DND-41 (cell line): ENCODE measurements around the gene RUNX2.

Experiments
- ATAC-seq: fragments of 200-7000 bp; cut with Tn5 transposase; 3 replicates; pipeline ENCODE4 v1.9.1; 2021; ENCODE audit warnings: low read depth; ENCODE audit not compliant: insufficient read depth
- DNase-seq: peaks from one replicate; pipeline ENCODE4 v3.0.0-alpha.2; 2020
- H2AFZ ChIP-seq: 2 replicates; pipeline ENCODE4 v1.6.0; 2012; ENCODE audit warnings: low read depth, low read length
- H3K27ac ChIP-seq: 2 replicates; pipeline ENCODE4 v1.5.1; 2012; ENCODE audit warnings: low read length, inconsistent platforms
- H3K27me3 ChIP-seq: fragments of 200-600 bp; sonication (generic); 2 replicates; pipeline ENCODE4 v1.6.0; 2012; ENCODE audit warnings: low read length, mild to moderate bottlenecking, inconsistent platforms; ENCODE audit not compliant: insufficient read depth, poor library complexity
- H3K36me3 ChIP-seq: 2 replicates; pipeline ENCODE4 v1.5.1; 2012; ENCODE audit warnings: low read length, inconsistent platforms; ENCODE audit not compliant: insufficient read depth
- H3K4me1 ChIP-seq: 2 replicates; pipeline ENCODE4 v1.5.1; 2012; ENCODE audit warnings: mild to moderate bottlenecking, low read length; ENCODE audit not compliant: insufficient read depth
- H3K4me2 ChIP-seq: 2 replicates; pipeline ENCODE4 v1.6.0; 2012; ENCODE audit warnings: mild to moderate bottlenecking, moderate library complexity, low read length, inconsistent platforms; ENCODE audit not compliant: insufficient read depth
- H3K4me3 ChIP-seq, 2 experiments: fragments of 200-600 bp in 1 of 2; shearing (Covaris generic) in 1 of 2; 2 replicates each; pipeline ENCODE4 v1.5.1; 2012 to 2016; ENCODE audit warnings: inconsistent platforms in 2 of 2, low read length in 2 of 2, mild to moderate bottlenecking in 2 of 2, low read depth in 1 of 2, moderate library complexity in 1 of 2
- H3K79me2 ChIP-seq: 2 replicates; pipeline ENCODE4 v1.6.0; 2012; ENCODE audit warnings: low read length, inconsistent platforms; ENCODE audit not compliant: insufficient read depth
- H3K9ac ChIP-seq: 2 replicates; pipeline ENCODE4 v1.6.0; 2012; ENCODE audit warnings: low read depth, mild to moderate bottlenecking, inconsistent platforms, low read length, moderate library complexity
- H3K9me3 ChIP-seq: 2 replicates; pipeline ENCODE4 v1.5.1; 2012; ENCODE audit warnings: low read length, moderate library complexity, mild to moderate bottlenecking, inconsistent platforms; ENCODE audit not compliant: insufficient read depth, severe bottlenecking
- H4K20me1 ChIP-seq: 2 replicates; pipeline ENCODE4 v1.6.0; 2012; ENCODE audit warnings: low read length; ENCODE audit not compliant: insufficient read depth
- CTCF ChIP-seq: IDR thresholded peaks from 2 replicates; pipeline ENCODE4 v1.5.1; 2012; ENCODE audit warnings: borderline replicate concordance, low read length, moderate library complexity, mild to moderate bottlenecking; ENCODE audit not compliant: poor library complexity, severe bottlenecking; ENCODE audit errors: extremely low read depth
- EZH2 ChIP-seq: IDR thresholded peaks from 3 replicates; pipeline ENCODE4 v1.6.1; 2012; ENCODE audit warnings: borderline replicate concordance, low read depth, mild to moderate bottlenecking, moderate library complexity, low read length, inconsistent platforms; ENCODE audit not compliant: severe bottlenecking

Gene RUNX2

GRCh38 chr6:45486736-45487135 lies 158.6 kb downstream of the RUNX2 start:
- H3K4me2 ChIP-seq, result no peak overlapping the region
- H3K27me3 ChIP-seq, result no peaks in the 10 kb centered on the region
- no peak overlapping the region for H2AFZ ChIP-seq
- no peak overlapping the region for H3K27ac ChIP-seq
- no peaks in the 10 kb centered on the region for H4K20me1 ChIP-seq
- H3K4me3 ChIP-seq, result no peak overlapping the region
- DNase-seq, result no peak
- no peak for TF ChIP-seq CTCF
- H3K9me3 ChIP-seq, result no peaks in the 10 kb centered on the region
- H3K36me3 ChIP-seq, result peaks cover under 1% of the 10 kb centered on the region; the same call in 1 of the 2 replicates
- H3K9ac ChIP-seq, result no peak overlapping the region
- no peak for ATAC-seq
- H3K4me1 ChIP-seq, result peaks cover 22% of the 10 kb centered on the region
- H3K79me2 ChIP-seq, result no peaks in the 10 kb centered on the region

GRCh38 chr6:45487645-45488044 lies 159.5 kb downstream of the RUNX2 start:
- Histone ChIP-seq H3K27ac (no peak overlapping the region), H3K79me2 (no peaks in the 10 kb centered on the region)
- TF ChIP-seq EZH2, result no peak

GRCh38 chr6:45488269-45488668 lies 160.1 kb downstream of the RUNX2 start:
- no peak overlapping the region for H3K4me3 ChIP-seq
- no peak overlapping the region for H3K27ac ChIP-seq
- no peak for TF ChIP-seq EZH2
- no peak for TF ChIP-seq CTCF
- no peaks in the 10 kb centered on the region for H3K79me2 ChIP-seq
- no peak overlapping the region for H2AFZ ChIP-seq
- H3K36me3 ChIP-seq, result peaks cover 12% of the 10 kb centered on the region; the same call in 1 of the 2 replicates
- H4K20me1 ChIP-seq, result no peaks in the 10 kb centered on the region
- H3K27me3 ChIP-seq, result no peaks in the 10 kb centered on the region
- H3K4me2 ChIP-seq, result no peak overlapping the region
- H3K4me1 ChIP-seq, result peaks cover 32% of the 10 kb centered on the region
- no peak overlapping the region for H3K9ac ChIP-seq
- ATAC-seq (no peak), DNase-seq (no peak)
- no peaks in the 10 kb centered on the region for H3K9me3 ChIP-seq

More at GRCh38 chr6:45487645-45488044, 159.5 kb downstream of the RUNX2 start:
- H3K9ac ChIP-seq, result no peak overlapping the region
- DNase-seq, result no peak
- H3K27me3 ChIP-seq, result no peaks in the 10 kb centered on the region
- no peak overlapping the region for H3K4me3 ChIP-seq
- no peaks in the 10 kb centered on the region for H4K20me1 ChIP-seq
- H3K4me2 ChIP-seq, result no peak overlapping the region
- peaks cover 10% of the 10 kb centered on the region; the same call in 1 of the 2 replicates for H3K36me3 ChIP-seq
- ATAC-seq, result no peak
- H3K4me1 ChIP-seq, result peaks cover 26% of the 10 kb centered on the region
- H3K9me3 ChIP-seq, result no peaks in the 10 kb centered on the region
- no peak overlapping the region for H2AFZ ChIP-seq

- Histone ChIP-seq H3K4me1 (peaks cover 38% of the 10 kb centered on the region), H3K79me2 (no peaks in the 10 kb centered on the region)
These were observed 160.8 kb downstream of the RUNX2 start for GRCh38 chr6:45488889-45489288.

More at GRCh38 chr6:45488889-45489288, 160.8 kb downstream of the RUNX2 start:
- DNase-seq, result peak; percentile 42
- no peak for TF ChIP-seq EZH2
- TF ChIP-seq CTCF, result no peak
- Histone ChIP-seq H4K20me1 (no peaks in the 10 kb centered on the region), H3K9ac (no peak overlapping the region), H3K27ac (0 out of 2 replicates have a peak overlapping the region, but pooled peaks have one; percentile 32), H3K27me3 (no peaks in the 10 kb centered on the region), H3K9me3 (no peaks in the 10 kb centered on the region), H3K4me2 (no peak overlapping the region), H3K36me3 (peaks cover 12% of the 10 kb centered on the region; the same call in 1 of the 2 replicates), H3K4me3 (no peak overlapping the region), H2AFZ (no peak overlapping the region)
- ATAC-seq, result peak; percentile 94
